Activated T-cell treated with anti-CD3 and anti-CD28 coated beads, Interleukin-2, amount 50 U/mL, for 1 hour (primary cell): ENCODE results near the gene SLC9A5.
A peak's percentile ranks its signal among the peaks of the same experiment; 100 is the strongest.

ENCODE experiments used
- DNase-seq: peaks from one replicate; pipeline ENCODE4 v3.0.0-alpha.2; 2020

Gene SLC9A5

DNA sequence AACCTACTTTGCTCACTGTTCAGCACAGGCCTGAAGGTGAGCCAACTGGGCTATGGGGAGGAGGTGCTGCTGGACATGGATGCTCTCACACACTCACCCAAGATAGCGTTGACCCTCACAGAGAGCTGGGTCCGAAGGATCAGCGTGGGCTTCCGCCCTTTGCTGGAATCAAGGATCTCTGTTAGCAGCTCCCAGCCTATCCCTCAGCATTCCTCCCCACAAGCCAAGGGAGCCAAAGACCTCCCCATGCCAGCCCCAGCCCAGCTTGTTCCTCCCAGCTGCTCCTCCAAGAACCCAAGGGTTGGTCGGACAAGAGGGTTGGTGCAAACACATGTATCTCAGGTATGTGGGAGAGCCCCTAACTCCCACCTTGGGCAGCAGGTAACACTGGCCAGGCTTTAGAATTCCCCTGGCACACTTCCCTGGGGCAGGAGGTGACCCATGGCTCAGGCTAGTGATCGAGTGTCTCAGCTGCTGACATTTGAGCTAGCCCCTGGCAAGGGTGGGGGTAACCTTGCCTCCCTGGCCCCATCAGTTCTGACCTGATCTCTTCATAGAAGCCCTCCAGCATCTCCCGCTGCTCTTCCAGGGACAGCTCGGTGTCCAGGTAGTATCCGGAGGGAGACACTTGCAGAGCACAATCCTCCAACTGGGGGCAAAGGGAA, 9.8 kb upstream of the SLC9A5 start:
- DNase-seq, result no peak

DNA sequence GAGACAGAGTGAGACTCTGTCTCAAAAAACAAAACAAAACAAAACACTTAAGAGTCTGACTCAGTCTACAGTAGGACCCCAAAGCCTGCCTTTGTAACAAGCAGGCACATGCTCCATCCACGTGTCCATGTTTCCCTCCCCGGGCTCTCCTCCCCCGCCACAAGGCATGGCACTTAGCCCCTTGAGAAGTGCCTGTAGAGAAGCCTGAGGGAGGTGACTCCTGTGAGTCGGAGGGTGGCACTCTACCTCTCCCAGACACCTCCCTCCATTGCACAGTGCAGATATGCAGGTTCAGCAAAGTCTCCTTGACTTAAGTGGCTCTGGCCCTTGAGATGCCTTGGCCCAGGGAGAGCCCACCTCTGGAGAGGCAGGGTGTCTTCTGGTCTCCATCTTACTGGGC, 8.3 kb upstream of the SLC9A5 start:
- DNase-seq, result no peak

DNA sequence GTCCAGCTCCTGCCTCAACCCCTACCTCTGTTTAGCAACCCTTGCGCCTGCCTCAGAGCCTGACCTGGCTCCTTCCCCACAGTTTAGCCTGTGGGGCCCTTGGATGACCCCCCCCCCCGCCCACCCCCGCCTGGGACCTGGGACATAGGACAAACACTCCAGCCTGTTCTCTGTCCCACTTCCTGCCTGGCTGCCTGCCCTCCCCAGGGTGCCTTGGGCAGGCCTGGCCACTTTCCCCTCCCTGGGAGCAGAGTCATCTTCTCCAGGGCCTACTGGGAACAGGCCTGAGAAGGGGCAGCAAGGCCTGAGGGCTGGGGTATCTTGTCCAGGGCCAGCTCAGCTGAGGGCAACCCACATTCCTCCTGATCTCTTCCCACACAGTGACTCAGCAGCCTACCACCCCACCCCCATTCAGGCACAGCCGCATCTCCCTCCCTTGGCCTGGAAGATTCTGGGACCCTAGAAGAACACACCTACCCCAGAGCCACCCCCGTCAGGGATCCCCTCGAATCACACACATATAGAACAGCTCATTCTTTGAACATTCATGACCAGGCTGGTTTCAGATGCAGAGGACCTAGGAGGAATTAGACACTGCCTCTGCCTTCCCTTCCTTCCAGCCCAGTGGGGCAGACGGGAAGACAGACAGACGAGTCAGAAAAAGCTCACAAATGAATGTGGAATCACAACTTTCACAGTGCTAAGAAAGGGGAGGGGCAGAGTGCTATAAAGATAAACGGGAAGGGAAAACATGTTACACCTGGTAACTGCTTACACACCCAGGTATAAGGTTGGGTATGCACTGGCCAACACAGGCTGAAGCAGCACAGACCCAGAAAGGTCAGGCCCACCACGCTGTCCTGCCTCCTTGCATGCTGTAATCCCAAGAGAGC, 7.5 kb upstream of the SLC9A5 start:
- DNase-seq, result no peak

DNA sequence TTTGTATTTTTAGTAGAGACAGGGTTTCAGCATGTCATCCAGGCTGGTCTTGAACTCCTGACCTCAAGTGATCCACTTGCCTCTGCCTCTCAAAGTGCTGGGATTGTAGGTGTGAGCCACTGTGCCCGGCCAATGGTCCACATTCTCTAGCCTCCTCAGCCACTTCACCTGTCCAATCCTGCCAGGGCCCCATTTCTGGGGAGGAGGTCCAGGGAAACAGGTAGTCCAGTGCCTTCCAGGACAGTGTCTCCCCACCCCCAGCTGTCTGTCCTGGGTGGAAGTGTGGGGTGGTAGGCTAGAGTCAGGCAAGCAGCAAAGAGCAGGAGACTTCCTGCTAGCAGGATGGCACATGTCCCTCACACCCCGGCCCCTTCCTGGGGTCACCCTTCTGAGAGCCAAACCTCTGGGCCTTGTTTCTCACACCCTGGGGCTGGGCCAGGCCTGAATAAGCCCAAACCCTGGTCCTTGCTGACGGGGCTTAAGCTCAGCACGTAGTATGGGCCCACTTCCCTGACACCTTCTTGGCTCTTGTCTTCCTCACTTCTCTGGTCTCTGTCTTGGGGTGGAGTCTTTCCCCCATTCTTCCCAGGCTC, 6.5 kb upstream of the SLC9A5 start:
- DNase-seq, result no peak

DNA sequence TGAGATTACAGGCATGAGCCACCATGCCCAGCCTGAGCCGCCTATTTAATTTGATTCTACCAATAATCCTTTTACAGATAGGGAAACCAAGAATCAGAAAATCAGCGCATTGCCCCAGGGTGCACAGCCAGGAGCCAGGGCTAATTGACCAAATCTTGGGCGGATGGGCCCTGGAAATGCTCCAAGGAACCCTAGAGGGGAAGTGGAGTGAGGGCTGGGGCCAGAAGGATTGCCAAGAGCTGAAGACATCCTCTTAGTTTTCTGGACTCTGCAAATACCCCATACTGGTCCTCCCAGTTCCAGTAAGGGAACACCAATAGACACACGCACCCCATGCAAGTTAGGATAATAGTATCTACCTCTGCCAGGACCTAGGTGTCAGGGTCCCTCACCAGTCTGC, 5.3 kb upstream of the SLC9A5 start:
- no peak for DNase-seq

DNA sequence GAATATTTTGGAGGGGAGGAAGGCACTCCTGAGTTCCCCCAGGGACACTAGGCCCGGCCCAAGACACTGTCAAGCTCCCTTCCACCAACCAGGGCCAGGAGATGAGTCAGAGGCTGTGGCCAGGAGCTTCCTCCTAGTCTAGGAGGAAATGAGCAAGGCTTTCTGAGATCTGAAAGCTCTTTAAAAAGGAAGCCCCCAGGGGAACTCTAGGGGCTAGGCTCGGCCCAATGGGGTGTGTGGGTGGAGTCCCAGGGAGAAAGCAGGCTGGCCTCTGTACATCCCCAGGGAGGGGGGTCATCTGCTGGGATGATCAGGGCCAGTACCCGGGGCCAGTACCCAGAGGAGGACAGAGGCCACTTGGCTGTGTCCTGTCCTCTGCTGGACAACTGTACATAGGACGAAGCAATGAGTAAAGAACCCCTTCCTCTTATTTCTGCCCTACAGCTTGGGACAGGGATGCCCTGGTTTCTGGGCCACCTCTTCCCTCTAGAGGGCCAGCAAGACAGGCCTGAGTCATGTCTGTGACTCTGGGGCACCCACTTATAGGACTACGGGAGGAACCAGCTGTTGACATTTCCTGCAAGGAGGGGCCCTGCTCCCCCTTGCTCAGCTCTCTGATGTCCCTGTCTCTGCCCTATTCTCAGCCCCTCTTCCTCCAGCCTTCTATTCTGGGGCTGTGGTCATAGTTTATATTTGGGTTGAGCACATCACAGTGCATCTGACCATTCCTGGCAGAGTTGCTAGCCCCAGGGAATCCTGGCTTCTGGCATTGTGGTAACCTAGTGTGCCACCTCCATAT, 4.2 kb upstream of the SLC9A5 start:
- DNase-seq, result peak; percentile 74

DNA sequence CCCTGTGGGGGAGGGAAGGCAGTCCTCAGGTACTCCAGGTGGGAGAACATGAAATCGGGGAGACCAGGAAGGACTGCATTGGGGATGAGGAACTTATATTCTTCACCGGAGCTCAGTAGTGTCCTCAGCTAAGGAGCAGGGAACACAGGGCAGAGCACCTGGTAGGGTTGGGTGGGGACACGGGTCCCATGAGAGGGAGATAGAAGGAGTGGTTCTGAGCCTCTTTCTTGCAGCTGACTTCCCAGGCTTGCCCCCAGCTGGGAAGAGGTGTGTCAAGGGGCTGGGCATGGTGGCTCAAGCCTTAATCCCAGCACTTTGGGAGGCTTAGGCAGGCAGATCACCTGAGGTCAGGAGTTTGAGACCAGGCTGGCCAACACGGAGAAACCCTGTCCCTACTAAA, 3.6 kb upstream of the SLC9A5 start:
- DNase-seq, result no peak

DNA sequence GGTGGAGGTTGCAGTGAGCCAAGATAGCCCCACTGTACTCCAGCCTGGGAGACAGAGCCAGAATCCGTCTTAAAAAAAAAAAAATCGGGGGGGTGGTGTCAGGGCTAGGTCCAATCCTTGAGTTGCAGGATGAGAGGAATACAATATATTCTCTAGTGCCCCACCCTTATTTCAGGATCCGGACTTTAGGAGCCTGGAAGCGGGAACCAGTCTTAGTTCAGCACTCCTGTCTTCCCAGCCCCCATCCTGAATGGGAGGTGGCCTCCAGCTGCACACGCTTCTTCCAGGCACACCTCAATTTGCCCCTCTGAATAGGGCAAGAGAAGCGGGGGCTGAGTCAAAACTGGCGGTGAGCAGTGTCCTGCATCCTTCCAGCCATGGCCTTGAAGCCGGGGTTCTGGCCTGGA, 3.1 kb upstream of the SLC9A5 start:
- no peak for DNase-seq

DNA sequence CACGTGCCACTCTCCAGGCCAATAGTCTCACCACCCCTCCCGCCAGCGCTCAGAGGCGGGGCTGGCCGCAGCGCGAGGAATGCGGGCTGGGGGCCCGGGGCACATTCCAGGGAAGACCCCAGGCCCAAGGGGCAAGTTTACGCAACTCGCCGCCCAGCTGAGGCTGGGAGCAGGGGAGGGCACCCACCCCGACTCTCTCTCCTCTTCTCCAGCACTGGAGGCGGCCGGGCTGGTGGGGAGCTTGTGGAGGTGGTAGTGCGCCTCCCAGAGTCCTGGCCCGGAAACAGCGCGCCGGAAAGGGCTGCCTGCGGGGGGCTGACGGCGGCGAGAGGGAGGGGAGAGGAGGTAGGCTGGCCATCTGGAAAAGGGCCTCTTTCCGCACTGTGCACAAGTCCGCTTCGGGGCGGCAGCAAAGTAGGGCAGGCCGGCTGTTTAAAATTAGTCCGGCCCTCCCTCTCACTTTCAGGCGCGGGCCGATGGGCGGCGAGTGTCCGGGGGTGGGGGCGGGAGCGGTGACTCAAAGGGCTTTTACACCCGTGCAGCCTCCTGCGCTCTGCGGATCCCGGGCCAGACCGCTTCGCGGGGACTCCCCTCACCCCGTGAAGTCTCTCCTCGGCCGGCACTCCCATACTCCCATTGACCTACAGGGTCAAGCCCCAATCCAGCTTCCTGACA, 2.6 kb upstream of the SLC9A5 start:
- DNase-seq, result no peak

DNA sequence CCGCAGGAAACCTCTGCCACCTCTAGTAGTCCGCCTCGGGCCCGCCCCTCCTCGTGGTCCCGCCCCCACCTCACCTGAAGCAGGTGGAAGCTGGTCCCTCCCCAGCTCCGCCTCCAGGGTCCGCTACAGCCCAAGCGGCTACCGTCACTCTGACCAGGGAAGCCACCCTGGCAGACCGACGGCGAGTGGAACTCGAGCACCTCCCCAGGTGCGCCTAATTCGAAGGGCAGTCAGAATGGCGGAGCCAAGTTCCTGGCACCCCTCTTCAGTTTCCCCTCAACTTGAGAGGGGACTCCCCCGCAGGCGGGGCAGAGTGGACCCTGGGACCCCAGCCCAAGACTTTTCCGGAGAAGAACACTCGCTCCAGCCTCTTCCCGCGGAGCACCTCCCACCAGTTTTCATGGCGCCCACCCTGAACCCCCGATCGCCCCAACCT, 2.0 kb upstream of the SLC9A5 start:
- DNase-seq, result peak; percentile 63

DNA sequence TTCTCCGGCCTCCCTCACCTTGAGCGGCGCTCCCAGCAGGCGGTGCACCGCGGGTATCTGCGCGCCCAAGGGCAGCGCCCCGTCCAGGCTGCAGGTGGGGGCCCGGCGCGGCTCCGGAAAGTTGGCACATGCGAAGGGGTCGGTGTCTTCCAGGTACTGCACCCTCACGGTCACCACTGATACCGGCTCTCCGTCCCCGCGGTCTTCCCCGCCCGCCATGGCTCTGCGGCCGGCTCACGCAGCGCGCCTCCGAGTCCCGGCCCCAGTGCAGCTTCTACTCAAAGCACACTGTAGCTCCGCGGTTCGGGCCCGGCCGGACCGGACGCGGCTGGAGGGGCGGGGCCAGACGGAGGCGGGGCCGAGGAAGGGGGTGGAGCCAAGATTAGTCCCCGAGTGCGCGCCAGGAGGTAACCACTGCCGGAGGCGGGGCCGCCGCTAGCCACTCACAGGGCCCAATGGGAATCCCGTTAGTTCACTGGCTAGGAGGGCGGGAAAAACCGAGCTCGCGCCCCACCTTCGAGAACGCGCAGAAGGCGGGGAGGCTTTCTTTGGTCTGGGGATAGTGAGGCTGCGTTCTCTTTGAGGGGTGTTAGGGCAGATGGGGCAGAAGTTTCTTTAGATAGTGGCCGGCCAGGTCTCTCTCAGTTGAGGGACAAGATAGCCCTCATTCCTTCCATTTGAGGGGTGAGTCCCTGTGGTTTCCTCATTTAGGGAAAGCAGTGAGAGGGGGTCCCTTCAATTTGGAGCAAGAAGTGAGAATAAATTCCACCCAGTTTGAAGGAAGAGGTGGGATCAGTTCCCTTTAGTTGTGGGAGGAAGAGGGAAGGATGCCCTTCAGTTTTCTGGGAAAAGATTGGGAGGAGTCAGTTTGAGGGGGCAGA, 1.3 kb upstream of the SLC9A5 start, which contains the start of gene FHOD1:
Gene FHOD1 (minus strand): TSS at position 290 of the 881 bp plus-strand sequence. CDS start 71 bp downstream, at position 219.
- peak; percentile 96 for DNase-seq

DNA sequence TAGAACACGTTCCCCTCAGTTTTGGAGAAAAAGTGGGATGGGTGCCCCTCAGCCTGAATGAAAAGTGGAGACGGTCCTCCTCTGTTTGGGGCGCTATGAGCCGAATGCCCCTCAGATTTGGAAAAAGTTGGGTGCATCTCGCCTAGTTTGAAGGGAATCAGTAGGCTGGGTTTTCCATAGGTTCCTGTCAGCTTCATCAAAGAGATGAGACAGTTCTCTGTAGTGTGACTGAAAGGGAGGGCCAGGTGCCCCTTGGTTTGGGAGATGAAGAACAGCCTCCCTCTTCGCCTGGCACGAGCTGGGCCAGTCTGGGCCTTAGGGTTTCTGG, 742 bp upstream of the SLC9A5 start:
- no peak for DNase-seq

DNA sequence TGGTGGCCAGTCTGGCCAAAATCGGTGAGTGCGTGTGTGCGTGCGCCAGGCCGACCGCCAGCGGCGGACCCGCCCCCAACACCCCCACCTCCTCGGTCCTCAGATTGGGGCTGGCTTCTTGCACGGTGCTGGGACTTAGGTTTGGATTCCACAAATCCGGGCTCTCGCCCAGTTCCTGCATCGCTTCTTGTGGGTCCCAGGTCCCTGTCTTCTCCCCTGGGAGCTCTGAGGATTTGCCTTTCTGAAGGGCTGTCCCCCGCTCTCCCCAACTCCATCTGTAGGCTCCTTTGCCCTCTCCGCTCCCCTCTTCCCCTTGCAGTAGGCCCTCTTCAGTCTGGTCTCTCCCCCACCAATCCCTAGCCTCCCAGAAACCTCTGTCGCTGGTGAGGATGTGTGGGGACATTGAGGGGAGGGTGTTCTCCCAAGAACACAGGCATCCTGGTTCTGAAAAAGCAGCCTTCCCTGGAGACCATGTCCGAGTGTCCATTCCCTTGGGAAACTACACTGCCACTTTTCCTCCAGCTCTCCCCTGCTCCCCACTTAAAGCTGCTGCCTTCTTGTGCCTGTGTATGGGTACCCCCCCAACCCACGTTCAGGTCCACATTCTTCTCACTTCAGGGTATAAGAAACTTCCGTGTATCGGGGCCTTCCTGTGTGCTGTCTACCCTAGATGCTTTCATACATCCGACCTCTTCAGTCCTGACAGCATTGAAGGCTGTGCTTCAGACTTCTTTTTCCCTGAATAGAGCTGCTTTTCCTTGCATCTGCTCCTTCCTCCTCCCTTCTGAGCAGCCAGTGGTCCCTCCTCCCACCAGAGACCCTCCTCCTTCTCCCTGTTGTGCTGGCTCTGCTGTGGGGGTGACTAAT, 632 bp downstream of the SLC9A5 start:
- DNase-seq, result no peak

DNA sequence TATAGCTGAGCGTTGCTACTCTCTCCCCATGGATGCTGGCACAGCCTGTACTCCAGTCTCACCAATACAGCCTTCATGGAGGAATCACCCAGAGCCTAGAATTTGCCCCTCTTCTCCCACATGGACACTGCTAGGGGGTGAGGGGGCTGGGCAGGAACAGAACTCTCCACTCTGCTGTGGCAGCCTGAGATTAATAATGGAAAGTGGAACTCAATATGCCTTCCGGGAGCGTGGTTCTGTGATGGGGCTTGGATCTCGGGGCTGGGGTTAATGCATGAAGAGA, 1.2 kb downstream of the SLC9A5 start:
- no peak for DNase-seq

DNA sequence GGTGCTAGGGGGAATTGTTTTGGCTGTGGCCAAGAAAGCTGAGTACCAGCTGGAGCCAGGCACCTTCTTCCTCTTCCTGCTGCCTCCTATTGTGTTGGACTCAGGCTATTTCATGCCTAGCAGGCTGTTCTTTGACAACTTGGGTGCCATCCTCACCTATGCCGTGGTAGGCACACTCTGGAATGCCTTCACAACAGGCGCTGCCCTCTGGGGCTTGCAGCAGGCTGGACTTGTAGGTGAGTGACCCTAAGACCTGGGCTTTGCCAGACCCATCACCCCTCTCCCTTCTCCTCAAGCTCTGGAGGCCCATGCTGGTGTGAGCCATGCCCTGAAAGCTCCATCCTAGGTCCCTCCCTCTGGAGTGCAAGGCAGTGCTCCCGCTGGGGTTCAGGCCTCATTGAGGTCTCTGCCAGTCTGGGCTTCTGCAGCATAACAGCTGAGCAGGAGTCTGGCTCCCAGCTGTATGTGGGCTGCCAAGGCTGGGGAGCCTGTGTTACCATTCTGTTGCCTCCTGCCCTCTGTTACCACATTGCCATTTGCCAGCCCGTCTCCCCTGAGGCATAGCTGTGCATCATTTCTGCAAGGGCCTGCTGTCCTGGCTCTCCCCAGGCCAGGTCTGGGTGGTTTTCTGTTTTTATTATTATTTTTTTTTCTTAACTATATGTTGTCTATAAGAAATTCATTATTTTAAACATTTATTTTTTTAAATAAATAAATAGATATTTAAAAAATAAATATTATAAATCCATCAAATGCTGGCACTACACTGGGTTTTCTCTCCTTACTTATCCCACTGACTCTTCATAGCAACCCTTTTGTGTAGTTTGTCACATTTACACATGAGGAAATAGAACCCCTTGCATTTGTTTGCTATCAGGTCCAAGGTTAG, 4.1 kb downstream of the SLC9A5 start:
- DNase-seq, result no peak

DNA sequence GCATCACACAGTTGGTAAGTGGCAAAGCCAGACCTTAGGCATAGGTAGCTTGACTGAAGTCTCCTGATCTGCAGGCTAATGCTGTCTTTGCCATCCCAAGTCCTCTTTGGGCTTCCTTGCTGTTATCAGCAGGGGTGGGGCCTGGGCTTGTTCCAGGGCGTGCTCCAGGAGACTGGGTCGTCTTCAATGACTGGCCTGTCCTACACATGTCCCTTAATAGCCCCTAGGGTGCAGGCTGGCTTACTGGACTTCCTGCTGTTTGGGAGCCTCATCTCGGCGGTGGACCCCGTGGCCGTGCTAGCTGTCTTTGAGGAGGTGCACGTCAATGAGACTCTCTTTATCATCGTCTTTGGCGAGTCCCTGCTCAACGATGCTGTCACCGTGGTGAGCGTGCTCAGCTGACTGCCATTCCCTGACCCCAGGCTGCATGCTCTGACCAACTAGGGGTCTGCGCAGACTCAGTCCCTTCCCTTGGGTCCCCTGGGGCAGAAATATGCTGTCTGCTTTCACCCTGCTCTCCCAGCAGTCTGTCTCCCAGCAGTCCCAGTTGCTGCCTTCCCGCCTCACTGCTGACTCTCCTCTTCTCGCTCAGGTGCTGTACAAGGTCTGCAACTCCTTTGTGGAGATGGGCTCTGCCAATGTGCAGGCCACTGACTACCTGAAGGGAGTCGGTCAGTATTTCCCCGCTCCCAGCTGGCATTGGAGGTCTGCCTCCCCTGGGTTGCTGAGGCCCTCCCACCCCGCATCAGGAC, 6.2 kb downstream of the SLC9A5 start:
- DNase-seq, result no peak

DNA sequence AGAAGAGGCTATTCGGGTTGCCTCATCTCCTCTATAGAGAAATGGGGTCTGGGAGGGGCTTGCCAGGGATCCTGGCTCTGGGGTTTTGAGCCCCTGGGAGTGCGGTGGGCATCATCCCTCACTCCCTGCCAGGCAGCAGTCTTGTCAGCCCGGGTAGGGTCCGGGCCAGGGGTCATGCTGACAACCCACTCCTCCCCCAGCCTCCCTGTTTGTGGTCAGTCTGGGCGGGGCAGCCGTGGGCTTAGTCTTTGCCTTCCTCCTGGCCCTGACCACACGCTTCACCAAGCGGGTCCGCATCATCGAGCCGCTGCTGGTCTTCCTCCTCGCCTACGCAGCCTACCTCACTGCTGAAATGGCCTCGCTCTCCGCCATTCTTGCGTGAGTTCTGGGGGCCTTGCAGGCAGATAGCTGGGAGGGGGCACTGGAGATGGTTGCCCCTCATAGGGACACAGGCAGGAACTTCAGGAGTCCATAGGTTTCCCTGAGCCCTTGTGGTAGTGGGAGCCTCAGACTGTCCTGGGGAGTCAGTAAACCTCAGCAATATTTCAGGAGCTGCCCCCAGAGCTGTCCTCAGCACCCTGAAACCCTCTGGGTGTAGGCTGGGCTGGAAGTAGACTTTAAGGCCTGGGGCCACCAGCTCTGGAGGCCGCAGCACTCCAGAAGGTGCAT, 6.9 kb downstream of the SLC9A5 start:
- DNase-seq, result no peak

DNA sequence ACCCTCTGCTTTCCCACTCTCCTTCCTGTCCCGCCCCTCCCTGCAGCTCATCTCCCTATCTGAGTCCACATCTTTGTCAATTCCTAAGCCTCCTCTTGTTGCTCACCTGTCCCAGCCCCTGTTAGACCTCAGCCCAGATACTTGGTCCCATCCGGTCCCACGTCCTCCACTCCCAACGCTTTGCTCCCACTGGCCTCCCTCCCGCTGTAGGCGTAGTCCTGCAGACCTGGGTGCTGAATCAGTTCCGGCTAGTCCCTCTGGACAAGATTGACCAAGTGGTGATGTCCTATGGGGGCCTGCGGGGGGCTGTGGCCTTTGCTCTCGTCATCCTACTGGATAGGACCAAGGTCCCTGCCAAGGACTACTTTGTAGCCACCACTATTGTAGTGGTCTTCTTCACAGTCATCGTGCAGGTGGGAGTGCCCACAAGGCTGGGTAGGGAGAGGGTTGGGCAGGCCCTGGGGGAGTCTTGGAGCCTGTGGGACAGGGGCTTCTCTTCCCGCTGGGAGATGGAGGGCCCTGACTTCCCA, 8.0 kb downstream of the SLC9A5 start:
- no peak for DNase-seq
